Body of pancreas (tissue), 4 donors: ENCODE measurements around the gene BEAN1. TPM values are rescaled to one million over a fixed set of nuclear protein-coding genes. Genes with fewer than 3 reads are reported as not detected.
"Not testable (repeated sequence)": the region's sequence is repeated elsewhere in the genome, so short reads cannot be mapped to it uniquely, and the experiment has no call there.

ENCODE experiments used
- ATAC-seq: fragments of 150-250 bp; one replicate; pipeline ENCODE4 v1.9.1; 2016
- DNase-seq, 4 donors: peaks; one replicate each; pipeline ENCODE4 v3.0.0-alpha.2; 2019
- H3K27ac ChIP-seq, 4 donors: fragments of 200-600 bp; sonication (generic); 1 replicate in 3 of 4; 2 replicates in 1 of 4; pipeline versions ENCODE4 v1.5.1 to v1.6.1; 2016 to 2019; ENCODE audit warnings: mild to moderate bottlenecking in 1 of 4, mixed read lengths in 1 of 4, moderate library complexity in 1 of 4
- H3K27me3 ChIP-seq, 2 donors: fragments of 200-600 bp; sonication (generic); one replicate each; pipeline ENCODE4 v1.6.0; 2016; ENCODE audit warnings: mild to moderate bottlenecking in 1 of 2
- H3K36me3 ChIP-seq, 2 donors: fragments of 200-600 bp; sonication (generic); replicated peaks in 1 of 2; 2 replicates each; pipeline ENCODE4 v1.5.1; 2016; ENCODE audit warnings: low read depth in 2 of 2; ENCODE audit not compliant: insufficient read depth in 1 of 2
- H3K4me1 ChIP-seq: fragments of 200-600 bp; sonication (generic); one replicate; pipeline ENCODE4 v1.6.0; 2016
- H3K4me3 ChIP-seq, 2 donors: fragments of 200-600 bp; sonication (generic); 1 replicate in 1 of 2; 2 replicates in 1 of 2; pipeline ENCODE4 v1.5.1; 2016 to 2019
- H3K9me3 ChIP-seq, 3 donors: fragments of 200-600 bp; sonication (generic); 1 replicate in 2 of 3; 2 replicates in 1 of 3; pipeline ENCODE4 v1.5.1; 2016
- POLR2A ChIP-seq, 3 donors: fragments of 450-650 bp; IDR thresholded peaks; one replicate each; pipeline ENCODE4 v1.6.1; 2016; ENCODE audit warnings: antibody characterized with exemption in 3 of 3, mild to moderate bottlenecking in 2 of 3
- WGBS, 2 donors: methylation state at CpG; one replicate each; pipeline ENCODE4 v1.1.5; 2017; 5-methylcytosine and 5-hydroxymethylcytosine counted together
- intact Hi-C: fragments of 100-400 bp; cut with DNase I; formaldehyde crosslinking; loops from one replicate; pipeline ENCODE4 v1.15.1; 2023
- total RNA-seq, 2 donors: library from RNA; depleted of rRNA; stranded (reverse); fragments of >200 nt; gene quantifications; one replicate each; pipeline ENCODE4 v1.1.0, GENCODE V29; 2016
- TF ChIP-seq, protein P1 (sequence below), 7 experiments: fragments of 450-650 bp in 4 of 7; fragments of 200-600 bp in 3 of 7; sonication (generic) in 3 of 7; IDR thresholded peaks; one replicate each; pipeline ENCODE4 v1.5.1; 2016 to 2019; ENCODE audit warnings: antibody characterized with exemption in 7 of 7

BEAN1 gene
- total RNA-seq, 2 donors from 2014 or later = not detected

- H3K4me3 ChIP-seq = no peak overlapping the region
- WGBS, 2 donors = 65 to 74% methylated on average over 6 to 7 of the region's 7 CpGs
- no peak overlapping the region for H3K27ac ChIP-seq
- DNase-seq (no peak), ATAC-seq (no peak)
- TF ChIP-seq, protein P1, sequence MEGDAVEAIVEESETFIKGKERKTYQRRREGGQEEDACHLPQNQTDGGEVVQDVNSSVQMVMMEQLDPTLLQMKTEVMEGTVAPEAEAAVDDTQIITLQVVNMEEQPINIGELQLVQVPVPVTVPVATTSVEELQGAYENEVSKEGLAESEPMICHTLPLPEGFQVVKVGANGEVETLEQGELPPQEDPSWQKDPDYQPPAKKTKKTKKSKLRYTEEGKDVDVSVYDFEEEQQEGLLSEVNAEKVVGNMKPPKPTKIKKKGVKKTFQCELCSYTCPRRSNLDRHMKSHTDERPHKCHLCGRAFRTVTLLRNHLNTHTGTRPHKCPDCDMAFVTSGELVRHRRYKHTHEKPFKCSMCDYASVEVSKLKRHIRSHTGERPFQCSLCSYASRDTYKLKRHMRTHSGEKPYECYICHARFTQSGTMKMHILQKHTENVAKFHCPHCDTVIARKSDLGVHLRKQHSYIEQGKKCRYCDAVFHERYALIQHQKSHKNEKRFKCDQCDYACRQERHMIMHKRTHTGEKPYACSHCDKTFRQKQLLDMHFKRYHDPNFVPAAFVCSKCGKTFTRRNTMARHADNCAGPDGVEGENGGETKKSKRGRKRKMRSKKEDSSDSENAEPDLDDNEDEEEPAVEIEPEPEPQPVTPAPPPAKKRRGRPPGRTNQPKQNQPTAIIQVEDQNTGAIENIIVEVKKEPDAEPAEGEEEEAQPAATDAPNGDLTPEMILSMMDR (IDR thresholded peaks at IDR 0.05) = no peak
- TF ChIP-seq POLR2A (IDR thresholded peaks at IDR 0.05) = no peak
- H3K36me3 ChIP-seq = no peaks in the 10 kb centered on the region
- H3K9me3 ChIP-seq = no peaks in the 10 kb centered on the region
- H3K27me3 ChIP-seq = no peaks in the 10 kb centered on the region
- intact Hi-C loops = no loop called here
- peaks cover 8% of the 10 kb centered on the region for H3K4me1 ChIP-seq
Measured at GRCh38 chr16:66491716-66492064, 64.6 kb downstream of the BEAN1 start.

GRCh38 chr16:66493490-66494401, 66.7 kb downstream of the BEAN1 start:
- Histone ChIP-seq H3K9me3 (no peaks in the 10 kb centered on the region), H3K4me1 (no peaks in the 10 kb centered on the region), H3K36me3 (no peaks in the 10 kb centered on the region), H3K27ac (no peak overlapping the region), H3K4me3 (no peak overlapping the region), H3K27me3 (no peaks in the 10 kb centered on the region)
- DNase-seq = peak in 1 of 4 donors; percentile 2
- intact Hi-C loops = no loop called here
- 88 to 91% methylated on average over 9 to 14 of the region's 14 CpGs for WGBS, 2 donors
- no peak for ATAC-seq
- TF ChIP-seq, protein P1 (IDR thresholded peaks at IDR 0.05) = no peak
- no peak for TF ChIP-seq POLR2A (IDR thresholded peaks at IDR 0.05)

DNA sequence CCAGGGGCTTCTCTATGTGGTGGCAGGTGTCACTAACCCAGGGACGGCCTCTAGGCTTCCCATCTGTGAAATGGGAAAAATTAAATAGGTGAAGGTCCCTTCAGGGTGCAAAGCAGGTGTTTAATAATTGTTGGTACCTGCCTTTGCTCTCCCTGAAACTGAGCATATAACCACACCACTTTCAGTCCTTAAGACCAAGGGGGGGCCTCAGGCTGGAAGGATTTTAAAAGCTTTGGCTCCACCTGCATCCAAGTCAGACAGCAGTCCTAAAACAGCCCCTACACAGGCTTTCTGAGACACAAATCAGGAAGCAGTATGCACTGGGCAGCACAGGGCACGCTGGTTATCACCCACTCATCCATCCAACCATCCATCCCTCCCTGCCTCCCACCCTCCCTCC, 67.8 kb downstream of the BEAN1 start:
- DNase-seq = no peak
- TF ChIP-seq POLR2A (IDR thresholded peaks at IDR 0.05) = no peak
- TF ChIP-seq, protein P1 (IDR thresholded peaks at IDR 0.05) = no peak
- 92 to 100% methylated on average over 2 of the region's 2 CpGs for WGBS, 2 donors
- H3K27ac ChIP-seq = no peak overlapping the region
- no peaks in the 10 kb centered on the region for H3K27me3 ChIP-seq
- H3K36me3 ChIP-seq = no peaks in the 10 kb centered on the region
- no peaks in the 10 kb centered on the region for H3K4me1 ChIP-seq
- H3K4me3 ChIP-seq = no peak overlapping the region
- no peaks in the 10 kb centered on the region for H3K9me3 ChIP-seq
- intact Hi-C loops = no loop called here
- no peak for ATAC-seq

GRCh38 chr16:66495440-66495839, 68.3 kb downstream of the BEAN1 start:
- no peak for DNase-seq
- no peaks in the 10 kb centered on the region for H3K9me3 ChIP-seq
- no peak for ATAC-seq
- TF ChIP-seq POLR2A (IDR thresholded peaks at IDR 0.05) = no peak
- TF ChIP-seq, protein P1 (IDR thresholded peaks at IDR 0.05) = no peak
- no peak overlapping the region for H3K27ac ChIP-seq
- intact Hi-C loops = no loop called here
- H3K4me3 ChIP-seq = no peak overlapping the region
- no peaks in the 10 kb centered on the region for H3K27me3 ChIP-seq
- 86 to 94% methylated on average over 2 of the region's 2 CpGs for WGBS, 2 donors
- H3K36me3 ChIP-seq = no peaks in the 10 kb centered on the region
- H3K4me1 ChIP-seq = no peaks in the 10 kb centered on the region

GRCh38 chr16:66496226-66496625, 69.1 kb downstream of the BEAN1 start:
- H3K4me3 ChIP-seq, H3K27me3 ChIP-seq, H3K4me1 ChIP-seq, ATAC-seq, intact Hi-C loops, H3K9me3 ChIP-seq, H3K27ac ChIP-seq, H3K36me3 ChIP-seq: not testable (repeated sequence)
- DNase-seq = peak in 1 of 4 donors; percentile 5
- whole genome bisulfite sequencing, 2 donors = 94 to 100% methylated on average over 3 to 10 of the region's 10 CpGs

- H3K27me3 ChIP-seq, H3K9me3 ChIP-seq, ATAC-seq, intact Hi-C loops, H3K36me3 ChIP-seq, DNase-seq, H3K27ac ChIP-seq, H3K4me3 ChIP-seq, H3K4me1 ChIP-seq: not testable (repeated sequence)
- 79 to 91% methylated on average over 1 to 2 of the region's 2 CpGs for WGBS, 2 donors
Measured at GRCh38 chr16:66497921-66498320, 70.8 kb downstream of the BEAN1 start.

GRCh38 chr16:66501563-66501962, 74.5 kb downstream of the BEAN1 start:
- 100% methylated on average over 2 of the region's 4 CpGs for WGBS, 2 donors
- H3K4me3 ChIP-seq, H3K9me3 ChIP-seq, DNase-seq, ATAC-seq, H3K27me3 ChIP-seq, H3K36me3 ChIP-seq, H3K27ac ChIP-seq, H3K4me1 ChIP-seq, intact Hi-C loops: not testable (repeated sequence)
